HG03439 (cell line): Measurements from ENCODE around the gene PRDM15.

ENCODE experiments used
- ATAC-seq: cut with Tn5 transposase; IDR thresholded peaks from one replicate; pipeline ENCODE4 v1.9.1; 2021; ENCODE audit warnings: mild to moderate bottlenecking, moderate library complexity; ENCODE audit not compliant: unreplicated experiment

Gene PRDM15

DNA sequence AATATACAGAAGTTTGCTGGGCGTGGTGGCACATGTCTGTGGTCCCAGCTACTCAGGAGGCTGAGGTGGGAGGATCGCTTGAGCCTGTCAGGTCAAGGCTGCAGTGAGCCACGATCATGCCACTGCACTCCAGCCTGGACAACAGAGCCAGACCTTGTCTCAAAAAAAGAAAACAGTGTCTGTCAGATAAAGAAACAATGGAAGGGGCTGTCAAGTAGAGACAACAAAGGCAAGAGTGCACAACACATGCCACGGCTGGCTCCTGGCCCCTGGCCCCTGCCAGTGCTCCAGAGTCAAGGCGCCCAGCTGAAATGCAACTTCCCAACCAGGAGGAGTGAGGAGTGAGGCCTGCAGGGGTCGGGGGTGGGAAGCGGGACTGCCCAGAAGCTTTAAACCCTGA, 32.6 kb downstream of the PRDM15 start:
- ATAC-seq = no peak

DNA sequence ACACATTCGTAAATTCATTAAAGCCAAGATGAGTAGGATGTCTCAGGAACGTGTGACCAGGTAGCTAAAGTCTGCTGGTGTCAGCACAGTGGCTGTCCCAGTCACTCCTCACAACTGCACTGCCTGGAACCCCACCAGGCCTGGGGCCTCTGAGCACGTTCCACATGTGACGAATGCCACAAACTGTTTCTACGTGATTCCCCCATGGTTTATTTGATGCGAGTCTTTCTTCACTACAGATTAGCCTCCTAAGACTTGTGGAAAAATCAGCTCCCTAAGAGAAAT, 33.2 kb downstream of the PRDM15 start:
- no peak for ATAC-seq

DNA sequence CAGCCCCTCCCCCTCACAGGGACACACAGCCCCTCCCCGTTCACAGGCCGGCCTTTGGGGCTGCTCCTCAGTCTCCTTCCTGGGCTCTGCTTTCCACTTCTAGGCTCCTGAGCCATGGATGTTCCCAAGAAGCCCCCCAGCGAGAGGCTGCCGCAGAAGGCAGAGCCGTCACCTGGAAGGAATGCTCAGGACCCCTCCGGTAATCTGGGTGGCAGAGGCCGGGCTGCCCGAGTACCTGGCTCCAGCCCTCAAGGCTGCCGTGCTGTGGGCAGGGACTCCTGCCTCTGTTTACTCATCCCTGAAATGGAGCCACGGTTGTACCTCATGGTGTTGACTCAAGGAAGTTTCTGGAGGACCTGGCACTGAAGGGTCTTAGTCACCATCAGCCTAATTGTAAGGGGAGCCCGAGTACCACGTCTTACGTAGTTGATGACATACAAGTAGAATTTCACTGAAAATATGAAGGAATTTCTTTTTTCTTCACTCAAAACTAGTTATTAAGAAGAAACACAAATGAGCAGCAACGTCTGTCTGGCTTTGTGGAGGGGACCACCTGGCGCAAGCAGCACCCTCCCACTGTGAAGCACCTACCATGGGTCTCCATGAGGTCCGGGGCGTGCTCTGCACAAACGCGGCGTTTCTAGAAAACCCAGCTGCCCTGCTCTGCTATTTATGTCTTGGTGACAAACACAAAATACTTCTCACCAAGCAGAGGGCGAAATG, 33.7 kb downstream of the PRDM15 start:
- no peak for ATAC-seq

DNA sequence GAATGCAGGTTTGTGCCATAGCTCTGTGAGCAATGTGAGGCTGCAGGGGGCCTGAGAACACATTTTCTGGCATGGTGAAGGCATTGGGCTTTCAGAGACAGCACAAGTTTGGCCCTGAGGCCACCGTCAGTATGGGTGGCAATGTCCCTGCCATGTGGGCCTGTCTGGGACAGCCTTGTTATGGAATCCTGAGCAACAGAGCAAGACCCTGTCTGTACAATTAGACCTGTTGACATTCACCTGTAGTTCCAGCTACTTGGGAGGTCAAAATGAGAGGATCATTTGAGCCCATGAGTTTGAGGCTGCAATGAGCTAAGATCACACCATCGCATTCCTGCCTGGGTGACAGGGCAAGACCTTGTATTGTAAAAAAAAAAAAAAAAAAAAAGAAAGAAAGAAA, 35.6 kb downstream of the PRDM15 start:
- ATAC-seq = no peak

- no peak for ATAC-seq
Measured at GRCh38 chr21:41840880-41841279, 38.3 kb downstream of the PRDM15 start.

DNA sequence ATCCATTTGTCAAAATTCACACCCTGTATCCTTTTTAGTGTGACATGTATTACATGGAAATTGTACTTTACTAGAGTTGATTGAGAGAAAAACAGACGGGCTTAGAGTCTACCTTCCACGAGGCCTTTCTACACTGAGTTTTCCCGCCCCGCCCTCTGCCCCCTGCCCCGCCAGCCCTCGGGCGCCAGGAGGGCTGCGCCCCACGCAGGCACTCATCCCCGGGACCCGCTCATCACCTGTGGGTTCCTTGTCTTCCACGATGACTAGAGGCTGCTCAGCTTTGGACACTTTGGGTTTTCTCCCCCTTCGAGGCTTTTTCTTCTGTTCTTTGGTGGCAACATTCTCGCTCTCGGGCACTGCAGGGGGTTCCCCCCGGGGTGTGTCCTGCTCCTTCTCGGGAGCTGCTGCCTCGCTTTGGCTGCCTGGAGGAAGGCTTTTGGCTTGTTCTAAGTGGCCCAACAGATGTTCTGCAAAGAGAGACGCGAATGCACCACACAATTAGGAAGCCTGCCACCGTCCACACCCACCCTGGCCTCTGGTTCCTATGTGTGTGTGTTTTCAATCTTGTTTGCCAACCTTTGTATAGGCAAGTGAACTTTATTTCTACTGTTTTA, 39.6 kb downstream of the PRDM15 start:
- no peak for ATAC-seq

DNA sequence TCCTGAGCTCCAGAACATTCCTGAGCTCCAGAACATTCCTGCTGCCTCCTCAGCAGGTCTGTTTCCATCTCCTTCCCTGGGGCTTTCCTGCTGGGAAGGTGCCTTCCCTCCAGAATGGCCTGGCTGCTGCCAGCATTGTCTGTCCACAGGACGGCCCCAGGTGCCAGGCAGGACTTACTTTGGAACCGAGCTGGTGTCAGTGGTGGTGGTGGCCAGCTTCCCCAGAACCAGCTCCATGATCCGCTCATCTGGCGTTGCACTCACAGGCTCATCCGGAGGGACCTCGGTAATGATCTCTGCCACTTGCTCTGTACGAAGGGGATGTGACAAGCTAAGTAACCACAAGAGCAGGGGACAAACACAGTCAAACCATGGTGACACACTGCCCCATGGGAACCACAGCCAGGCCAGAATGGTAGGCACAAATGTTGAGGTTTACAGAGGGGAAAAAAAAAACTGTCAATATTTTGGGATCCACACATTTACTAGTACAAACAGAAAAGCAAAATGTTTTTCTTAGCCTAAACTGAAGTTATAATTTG, 41.3 kb downstream of the PRDM15 start:
- ATAC-seq = no peak

GRCh38 chr21:41836166-41837015, 42.8 kb downstream of the PRDM15 start:
- ATAC-seq = no peak

GRCh38 chr21:41835711-41836154, 43.4 kb downstream of the PRDM15 start:
- ATAC-seq = no peak

DNA sequence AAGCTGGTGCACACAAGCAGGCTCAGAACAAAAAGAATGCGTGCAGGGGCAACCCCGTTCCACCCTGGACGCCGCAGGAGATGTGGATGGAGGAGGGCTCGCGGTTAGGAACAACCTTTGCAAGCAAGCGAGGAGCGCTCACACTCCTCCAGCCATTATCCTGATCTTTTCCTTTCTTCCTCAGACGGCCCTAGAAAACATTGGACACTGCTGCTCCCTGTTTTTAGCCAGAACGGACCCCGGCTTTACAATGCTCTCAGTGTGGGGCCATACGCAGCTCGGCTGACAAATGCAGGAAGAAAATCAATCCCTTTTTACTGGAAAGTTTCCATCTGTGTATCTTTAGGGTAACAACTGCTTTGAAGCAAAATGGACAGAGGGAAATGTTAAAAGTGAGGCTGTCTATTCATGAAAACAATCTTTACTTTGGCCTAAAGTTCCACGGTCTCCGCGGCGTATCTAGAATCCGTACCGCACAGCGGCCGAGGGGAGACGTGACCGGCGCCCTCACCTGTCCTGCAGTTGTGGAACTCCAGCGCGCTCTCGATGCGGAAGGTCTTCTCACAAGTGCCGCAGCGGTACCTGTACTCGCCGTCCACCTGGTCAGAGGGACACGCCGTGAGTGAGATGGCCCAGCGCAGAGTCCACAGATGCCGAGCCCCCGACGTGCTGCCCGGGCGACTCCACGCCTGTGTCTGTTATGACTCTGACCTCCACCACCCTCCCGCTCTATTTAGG, 44.0 kb downstream of the PRDM15 start:
- ATAC-seq = no peak

DNA sequence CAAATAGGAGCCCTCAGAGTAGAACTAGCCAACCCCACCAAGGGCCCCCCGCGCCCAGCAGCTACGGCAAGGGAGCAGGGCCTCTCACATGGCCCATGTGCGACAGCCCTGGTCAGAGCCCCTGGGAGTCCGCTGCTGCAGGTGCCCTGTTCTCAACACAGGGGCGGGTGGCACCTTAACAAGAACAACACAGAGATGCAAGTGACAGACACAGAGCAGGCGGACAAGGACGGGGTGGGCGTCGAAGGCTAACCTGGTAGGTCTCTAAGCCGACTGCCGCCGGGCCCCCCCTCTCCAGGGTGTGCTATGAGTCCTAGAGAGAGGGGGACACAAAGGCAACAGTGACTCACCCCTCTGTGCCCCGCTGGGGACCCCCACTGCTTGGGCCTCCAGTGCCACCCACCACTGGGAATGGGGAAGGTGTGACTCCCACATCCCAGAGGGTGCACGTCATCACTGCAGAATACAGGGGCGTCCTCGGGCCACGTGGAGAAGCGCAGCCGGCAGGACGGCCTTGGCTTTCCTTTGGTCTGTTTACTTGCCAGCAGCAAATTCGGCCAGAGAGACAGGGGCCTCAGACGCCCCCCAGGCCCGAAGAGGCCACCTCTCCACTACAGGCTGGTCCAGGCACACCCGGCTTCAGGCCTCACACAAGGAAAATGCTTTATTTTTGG, 44.8 kb downstream of the PRDM15 start:
- no peak for ATAC-seq

GRCh38 chr21:41833497-41834115, 45.5 kb downstream of the PRDM15 start:
- ATAC-seq = peak; percentile 55

DNA sequence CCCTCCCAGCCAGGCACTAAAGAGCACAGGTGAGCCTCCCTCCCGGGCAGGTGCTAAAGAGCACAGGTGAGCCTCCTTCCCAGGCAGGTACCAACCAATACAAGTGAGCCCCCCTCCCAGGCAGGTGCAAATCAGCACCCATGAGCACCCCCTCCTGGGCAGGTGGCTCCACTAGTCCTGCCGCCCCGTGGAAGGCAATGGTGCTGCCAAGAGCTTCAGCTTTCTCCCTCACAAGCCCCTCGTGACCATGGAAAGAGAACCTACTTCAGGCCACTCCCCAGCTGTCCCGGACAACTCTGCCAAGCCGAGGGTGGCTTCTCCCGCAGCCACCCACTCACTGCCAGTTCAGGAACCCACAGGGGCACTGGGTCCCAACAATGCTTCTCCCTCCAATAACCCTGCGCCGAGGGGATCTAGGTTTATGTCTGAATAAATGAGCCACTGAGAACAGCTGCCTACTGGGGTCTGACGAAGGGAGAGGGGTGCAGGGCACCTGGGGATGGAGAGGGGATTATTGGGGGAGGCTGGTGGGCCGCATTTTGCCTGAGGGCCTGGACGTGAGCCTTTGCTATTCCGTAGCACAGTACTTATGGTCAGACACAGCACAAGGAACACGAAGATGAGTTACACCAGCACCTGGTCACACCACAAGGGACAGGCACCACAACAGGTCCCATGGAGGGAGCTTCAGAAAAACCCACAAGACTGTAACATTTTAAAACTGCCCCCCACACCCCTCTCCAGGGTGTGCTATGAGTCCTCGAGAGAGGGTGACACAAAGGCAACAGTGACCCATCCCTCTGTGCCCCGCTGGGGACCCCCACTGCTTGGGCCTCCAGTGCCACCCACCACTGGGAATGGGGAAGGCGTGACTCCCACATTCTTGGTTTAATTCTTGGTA, 46.3 kb downstream of the PRDM15 start:
- ATAC-seq = peak; percentile 43

GRCh38 chr21:41831866-41832595, 47.1 kb downstream of the PRDM15 start:
- no peak for ATAC-seq

DNA sequence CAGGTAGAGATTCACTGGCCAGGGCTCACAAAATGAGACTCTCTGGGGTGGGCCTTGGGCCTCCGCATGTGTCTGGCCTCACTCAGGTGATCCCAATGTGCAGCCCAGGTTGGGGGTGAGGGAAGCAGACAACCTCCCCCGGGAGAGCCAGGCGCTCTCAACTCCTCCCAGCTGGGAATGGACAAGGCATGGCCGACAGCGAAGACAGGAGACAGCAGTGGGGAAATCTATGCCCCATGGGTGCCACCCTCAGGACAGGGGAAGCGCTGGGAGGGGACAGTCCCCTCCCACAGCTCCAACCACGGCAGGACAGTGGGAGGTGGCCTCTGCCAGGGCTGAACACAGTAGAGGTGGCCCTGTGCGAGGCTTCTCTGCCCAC, 47.7 kb downstream of the PRDM15 start:
- ATAC-seq = no peak

DNA sequence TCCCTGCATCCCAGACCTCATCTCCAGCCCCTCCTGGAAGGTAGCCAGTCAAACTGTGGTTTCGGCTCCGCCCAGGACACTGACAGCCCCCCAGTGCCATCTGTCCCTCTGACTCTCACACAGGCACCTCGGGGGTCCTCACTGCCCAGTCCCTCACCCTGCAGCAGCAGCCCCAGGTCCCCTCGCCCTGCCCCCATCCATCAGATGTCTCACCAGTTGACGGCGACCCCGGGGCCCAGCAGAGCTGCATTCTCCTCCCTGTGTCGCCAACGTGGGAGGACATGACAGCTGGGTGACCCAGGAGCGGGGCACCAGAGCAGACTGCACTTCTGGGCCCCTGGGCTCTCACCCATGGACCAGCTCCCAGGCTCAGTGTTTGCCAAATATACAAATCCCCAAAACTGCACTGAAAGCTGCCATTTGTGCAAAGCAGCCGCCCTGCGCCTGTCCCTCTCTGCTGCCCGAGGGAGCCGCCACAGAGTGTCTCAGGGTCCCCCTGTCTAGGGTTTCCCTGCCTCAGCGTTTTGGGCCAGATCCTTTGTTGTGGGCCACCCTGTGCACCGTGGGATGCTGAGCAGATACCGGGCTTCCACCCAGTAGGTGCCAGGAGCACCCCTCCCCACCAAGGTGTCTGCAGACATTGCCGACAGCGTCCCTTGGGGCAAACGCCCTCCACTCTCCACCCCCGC, 48.2 kb downstream of the PRDM15 start:
- ATAC-seq = no peak

GRCh38 chr21:41830145-41830707, 48.9 kb downstream of the PRDM15 start:
- no peak for ATAC-seq
